Gastroesophageal sphincter (tissue), 4 donors: ENCODE data around the gene ITPR2. TPM values are rescaled to one million over a fixed set of nuclear protein-coding genes. Genes with fewer than 3 reads are reported as not detected.

Experiments used
- ATAC-seq: fragments of 150-250 bp; one replicate; pipeline ENCODE4 v1.9.1; 2016; ENCODE audit warnings: mild to moderate bottlenecking, moderate library complexity
- H3K27ac ChIP-seq, 4 donors: fragments of 200-600 bp; sonication (generic) in 3 of 4; 1 replicate in 3 of 4; 2 replicates in 1 of 4; pipeline ENCODE4 v1.5.1; 2016 to 2019
- H3K27me3 ChIP-seq: fragments of 200-600 bp; sonication (generic); one replicate; pipeline ENCODE4 v1.5.1; 2019
- H3K36me3 ChIP-seq, 2 donors: fragments of 200-600 bp; sonication (generic); one replicate each; pipeline ENCODE4 v1.5.1; 2019; ENCODE audit warnings: control low read depth in 1 of 2
- H3K4me1 ChIP-seq, 3 donors: fragments of 200-600 bp; sonication (generic); 1 replicate in 2 of 3; 2 replicates in 1 of 3; pipeline ENCODE4 v1.5.1; 2016 to 2019; ENCODE audit warnings: control low read depth in 2 of 3
- H3K4me3 ChIP-seq, 2 donors: fragments of 200-600 bp; sonication (generic); one replicate each; pipeline ENCODE4 v1.5.1; 2019; ENCODE audit warnings: mild to moderate bottlenecking in 1 of 2, moderate library complexity in 1 of 2
- H3K9me3 ChIP-seq, 3 donors: fragments of 200-600 bp; sonication (generic); one replicate each; pipeline ENCODE4 v1.5.1; 2017 to 2019; ENCODE audit warnings: control low read depth in 2 of 3
- CTCF ChIP-seq, 4 experiments: fragments of 200-600 bp in 2 of 4; fragments of 450-650 bp in 2 of 4; sonication (generic) in 1 of 4; IDR thresholded peaks; one replicate each; pipeline ENCODE4 v1.5.1; 2017 to 2019; ENCODE audit warnings: antibody characterized with exemption in 4 of 4, mild to moderate bottlenecking in 2 of 4, moderate library complexity in 2 of 4
- EP300 ChIP-seq: sonication (generic); formaldehyde crosslinking; IDR thresholded peaks from one replicate; pipeline ENCODE4 v1.6.1; 2017; ENCODE audit warnings: antibody characterized with exemption, mild to moderate bottlenecking
- POLR2A ChIP-seq, 2 donors: fragments of 450-650 bp; IDR thresholded peaks; one replicate each; pipeline ENCODE4 v1.6.1; 2017; ENCODE audit warnings: antibody characterized with exemption in 2 of 2, mild to moderate bottlenecking in 2 of 2, moderate library complexity in 1 of 2
- POLR2AphosphoS5 ChIP-seq: sonication (generic); formaldehyde crosslinking; IDR thresholded peaks from one replicate; pipeline ENCODE4 v1.6.1; 2017; ENCODE audit warnings: antibody characterized with exemption
- WGBS, 2 donors: methylation state at CpG; one replicate each; pipeline ENCODE4 v1.1.5; 2018; ENCODE audit warnings: low coverage in 1 of 2; 5-methylcytosine and 5-hydroxymethylcytosine counted together
- total RNA-seq, 4 donors: library from RNA; depleted of rRNA; stranded (reverse); fragments of >200 nt; gene quantifications; one replicate each; pipeline ENCODE4 v1.1.0, GENCODE V29; 2016

ITPR2 gene
- total RNA-seq, 4 donors from 2014 or later = 30.8 to 63.0 (median 44.4) TPM

GRCh38 chr12:26576266-26576665, 256.7 kb downstream of the ITPR2 start:
- peaks cover 0 to 41% of the 10 kb centered on the region in 2 donors for H3K36me3 ChIP-seq
- no peak overlapping the region for H3K27ac ChIP-seq
- H3K9me3 ChIP-seq = no peaks in the 10 kb centered on the region
- H3K4me3 ChIP-seq = no peak overlapping the region
- no peaks in the 10 kb centered on the region for H3K4me1 ChIP-seq
- ATAC-seq = no peak
- TF ChIP-seq EP300 = no peak
- no peak for TF ChIP-seq CTCF (IDR thresholded peaks at IDR 0.05)
- TF ChIP-seq POLR2AphosphoS5 = no peak
- no peak for TF ChIP-seq POLR2A (IDR thresholded peaks at IDR 0.05)
- 75 to 85% methylated on average over 2 to 5 of the region's 6 CpGs for WGBS, 2 donors
- no peaks in the 10 kb centered on the region for H3K27me3 ChIP-seq

- no peak for TF ChIP-seq POLR2AphosphoS5
- TF ChIP-seq POLR2A (IDR thresholded peaks at IDR 0.05) = no peak
- TF ChIP-seq CTCF (IDR thresholded peaks at IDR 0.05) = no peak
- no peak for TF ChIP-seq EP300
- no peaks in the 10 kb centered on the region for H3K27me3 ChIP-seq
- no peaks in the 10 kb centered on the region for H3K4me1 ChIP-seq
- H3K9me3 ChIP-seq = no peaks in the 10 kb centered on the region
- no peak overlapping the region for H3K4me3 ChIP-seq
- H3K36me3 ChIP-seq = peaks cover 0 to 24% of the 10 kb centered on the region in 2 donors
- no peak for ATAC-seq
- WGBS, 2 donors = 70 to 100% methylated on average over 1 of the region's 1 CpG
- H3K27ac ChIP-seq = no peak overlapping the region
Measured at GRCh38 chr12:26573225-26573909, 259.6 kb downstream of the ITPR2 start.

GRCh38 chr12:26572137-26572536, 260.9 kb downstream of the ITPR2 start:
- no peak overlapping the region for H3K4me3 ChIP-seq
- H3K27ac ChIP-seq = no peak overlapping the region
- TF ChIP-seq POLR2AphosphoS5 (no peak), POLR2A (IDR thresholded peaks at IDR 0.05) (no peak), CTCF (IDR thresholded peaks at IDR 0.05) (no peak), EP300 (no peak)
- 18 to 29% methylated on average over 1 of the region's 1 CpG for WGBS, 2 donors
- peaks cover 0 to 2% (median 0%) of the 10 kb centered on the region in 3 donors for H3K4me1 ChIP-seq
- ATAC-seq = no peak
- no peaks in the 10 kb centered on the region for H3K27me3 ChIP-seq
- no peaks in the 10 kb centered on the region for H3K9me3 ChIP-seq
- H3K36me3 ChIP-seq = peaks cover 0 to 17% of the 10 kb centered on the region in 2 donors

GRCh38 chr12:26571560-26571959, 261.4 kb downstream of the ITPR2 start:
- TF ChIP-seq POLR2A (IDR thresholded peaks at IDR 0.05) = no peak
- TF ChIP-seq EP300 = no peak
- TF ChIP-seq POLR2AphosphoS5 = no peak
- TF ChIP-seq CTCF (IDR thresholded peaks at IDR 0.05) = no peak
- 96 to 100% methylated on average over 3 of the region's 3 CpGs for WGBS, 2 donors

GRCh38 chr12:26567126-26567525, 265.9 kb downstream of the ITPR2 start:
- no peaks in the 10 kb centered on the region for H3K9me3 ChIP-seq
- WGBS, 2 donors = 71 to 81% methylated on average over 2 of the region's 2 CpGs
- peaks cover 0 to 13% (median 4%) of the 10 kb centered on the region in 3 donors for H3K4me1 ChIP-seq
- no peak for ATAC-seq
- H3K27ac ChIP-seq = no peak overlapping the region
- no peak for TF ChIP-seq POLR2A (IDR thresholded peaks at IDR 0.05)
- no peak for TF ChIP-seq CTCF (IDR thresholded peaks at IDR 0.05)
- no peak for TF ChIP-seq POLR2AphosphoS5
- no peak overlapping the region for H3K4me3 ChIP-seq
- H3K27me3 ChIP-seq = no peaks in the 10 kb centered on the region
- peaks cover 0 to 4% of the 10 kb centered on the region in 2 donors for H3K36me3 ChIP-seq

More at GRCh38 chr12:26571560-26571959, 261.4 kb downstream of the ITPR2 start:
- H3K36me3 ChIP-seq = peaks cover 0 to 12% of the 10 kb centered on the region in 2 donors
- no peak for ATAC-seq
- no peak overlapping the region for H3K4me3 ChIP-seq
- H3K27me3 ChIP-seq = no peaks in the 10 kb centered on the region
- no peak overlapping the region for H3K27ac ChIP-seq
- H3K4me1 ChIP-seq = peaks cover 0 to 8% (median 4%) of the 10 kb centered on the region in 3 donors
- no peaks in the 10 kb centered on the region for H3K9me3 ChIP-seq
